ENCODE results near the gene CRB1.

The CRB1 gene

GRCh38 chr1:197341626-197342025 lies 73.6 kb downstream of the CRB1 start:
- DNase-seq (ENCODE audit: low spot score): no peak
- TF ChIP-seq CTCF (IDR thresholded peaks at IDR 0.05; ENCODE audit: extremely low read depth, missing control alignments): no peak

GRCh38 chr1:197342044-197342565 lies 74.1 kb downstream of the CRB1 start:
- no peak for TF ChIP-seq CTCF (IDR thresholded peaks at IDR 0.05; ENCODE audit: extremely low read depth, missing control alignments)
- no peak for DNase-seq (ENCODE audit: low spot score)

- no peak for TF ChIP-seq CTCF (IDR thresholded peaks at IDR 0.05; ENCODE audit: extremely low read depth, missing control alignments)
- DNase-seq (ENCODE audit: low spot score): no peak
Observed at GRCh38 chr1:197342669-197343068, 74.6 kb downstream of the CRB1 start.

GRCh38 chr1:197343663-197344273 lies 75.7 kb downstream of the CRB1 start:
- TF ChIP-seq CTCF (IDR thresholded peaks at IDR 0.05; ENCODE audit: extremely low read depth, missing control alignments): no peak
- DNase-seq (ENCODE audit: low spot score): no peak

GRCh38 chr1:197351821-197352440 lies 83.9 kb downstream of the CRB1 start:
- no peak for DNase-seq (ENCODE audit: low spot score)
- TF ChIP-seq CTCF (IDR thresholded peaks at IDR 0.05; ENCODE audit: extremely low read depth, missing control alignments): no peak

GRCh38 chr1:197355248-197355995 lies 87.4 kb downstream of the CRB1 start:
- no peak for DNase-seq (ENCODE audit: low spot score)
- TF ChIP-seq CTCF (IDR thresholded peaks at IDR 0.05; ENCODE audit: extremely low read depth, missing control alignments): no peak
